HG03196 (cell line): ENCODE measurements around the gene HCN3.
"Not testable (repeated sequence)": the region's sequence is repeated elsewhere in the genome, so short reads cannot be mapped to it uniquely, and the experiment has no call there.

ENCODE experiments used
- ATAC-seq: cut with Tn5 transposase; IDR thresholded peaks from one replicate; pipeline ENCODE4 v1.9.1; 2021; ENCODE audit not compliant: unreplicated experiment

Gene HCN3

DNA sequence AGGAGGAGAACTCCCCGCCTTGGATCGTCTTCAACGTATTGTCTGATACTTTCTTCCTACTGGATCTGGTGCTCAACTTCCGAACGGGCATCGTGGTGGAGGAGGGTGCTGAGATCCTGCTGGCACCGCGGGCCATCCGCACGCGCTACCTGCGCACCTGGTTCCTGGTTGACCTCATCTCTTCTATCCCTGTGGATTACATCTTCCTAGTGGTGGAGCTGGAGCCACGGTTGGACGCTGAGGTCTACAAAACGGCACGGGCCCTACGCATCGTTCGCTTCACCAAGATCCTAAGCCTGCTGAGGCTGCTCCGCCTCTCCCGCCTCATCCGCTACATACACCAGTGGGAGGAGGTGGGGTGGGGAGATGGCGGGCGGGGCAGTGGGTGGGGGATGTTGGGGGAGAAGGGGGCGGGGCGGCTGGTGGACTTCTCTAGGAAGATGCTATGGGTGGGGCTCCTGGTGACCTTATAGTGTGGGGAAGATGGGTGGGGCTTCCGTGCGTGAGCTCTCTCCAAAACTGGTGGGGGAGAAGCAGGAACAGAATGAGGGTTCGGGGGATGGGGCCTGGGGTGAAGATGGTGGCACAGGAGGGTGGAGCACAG is 5.3 kb downstream of the HCN3 start:
- ATAC-seq, result no peak

- no peak for ATAC-seq
Observed at GRCh38 chr1:155284476-155284875, 7.2 kb downstream of the HCN3 start.

DNA sequence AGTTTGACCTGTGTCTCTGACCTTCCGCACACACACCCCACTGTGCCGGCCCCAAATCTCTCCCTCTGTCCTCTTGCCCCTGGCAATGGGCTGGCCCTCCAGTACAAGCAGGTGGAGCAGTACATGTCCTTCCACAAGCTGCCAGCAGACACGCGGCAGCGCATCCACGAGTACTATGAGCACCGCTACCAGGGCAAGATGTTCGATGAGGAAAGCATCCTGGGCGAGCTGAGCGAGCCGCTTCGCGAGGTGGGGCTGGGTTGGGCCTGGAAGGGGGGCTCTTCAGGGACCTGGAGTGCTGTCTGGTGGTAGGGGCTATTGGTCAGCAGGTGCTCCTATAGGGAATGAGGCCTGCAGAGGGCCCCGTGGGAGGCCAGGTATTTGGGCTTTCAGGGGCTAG is 7.8 kb downstream of the HCN3 start:
- no peak for ATAC-seq

DNA sequence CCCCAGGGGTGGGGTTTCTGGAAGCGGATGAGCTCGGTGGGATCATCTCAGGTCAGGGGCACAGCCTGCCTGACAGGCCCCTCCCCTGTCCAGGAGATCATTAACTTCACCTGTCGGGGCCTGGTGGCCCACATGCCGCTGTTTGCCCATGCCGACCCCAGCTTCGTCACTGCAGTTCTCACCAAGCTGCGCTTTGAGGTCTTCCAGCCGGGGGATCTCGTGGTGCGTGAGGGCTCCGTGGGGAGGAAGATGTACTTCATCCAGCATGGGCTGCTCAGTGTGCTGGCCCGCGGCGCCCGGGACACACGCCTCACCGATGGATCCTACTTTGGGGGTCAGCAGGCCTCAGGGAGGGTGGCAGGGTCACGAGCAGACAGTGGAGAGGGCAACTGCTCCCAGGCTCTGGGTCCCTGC is 8.4 kb downstream of the HCN3 start:
- ATAC-seq, result no peak

GRCh38 chr1:155286544-155286943 is 9.3 kb downstream of the HCN3 start:
- ATAC-seq, result no peak

- ATAC-seq, result no peak
Observed at GRCh38 chr1:155287987-155288543, 10.8 kb downstream of the HCN3 start.

- not testable (repeated sequence) for ATAC-seq
Observed at GRCh38 chr1:155291006-155291405, 13.7 kb downstream of the HCN3 start.

DNA sequence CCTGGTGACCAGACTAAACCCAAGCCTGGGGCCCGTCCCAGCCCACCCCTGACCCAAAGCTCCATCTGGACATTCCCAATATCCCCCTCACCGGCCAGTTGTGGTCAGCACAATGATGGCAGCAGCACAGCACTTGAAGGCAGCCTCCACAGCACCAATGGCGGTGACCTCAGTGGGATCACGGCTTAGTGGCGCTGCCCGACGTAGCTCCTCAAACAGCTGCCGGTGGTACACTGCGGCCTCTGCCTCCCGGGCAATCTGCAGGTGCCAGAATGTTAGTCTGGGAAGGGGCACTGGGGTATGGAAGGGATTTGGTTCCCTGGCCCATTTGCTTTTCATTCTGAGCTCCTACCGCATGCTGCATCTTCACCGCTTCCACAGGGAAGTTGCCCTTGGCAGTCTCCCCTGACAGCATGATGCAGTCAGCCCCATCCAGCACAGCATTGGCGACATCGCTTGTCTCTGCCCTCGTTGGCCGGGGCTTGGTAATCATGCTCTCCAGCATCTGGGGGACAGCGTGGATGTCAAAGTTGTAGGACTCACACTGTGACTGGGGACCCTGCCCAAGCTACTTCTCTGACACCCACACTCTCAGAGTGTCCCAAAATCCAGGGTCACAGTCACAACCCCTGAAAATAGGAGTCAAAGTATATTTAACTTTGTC is 16.0 kb downstream of the HCN3 start:
- ATAC-seq, result no peak

DNA sequence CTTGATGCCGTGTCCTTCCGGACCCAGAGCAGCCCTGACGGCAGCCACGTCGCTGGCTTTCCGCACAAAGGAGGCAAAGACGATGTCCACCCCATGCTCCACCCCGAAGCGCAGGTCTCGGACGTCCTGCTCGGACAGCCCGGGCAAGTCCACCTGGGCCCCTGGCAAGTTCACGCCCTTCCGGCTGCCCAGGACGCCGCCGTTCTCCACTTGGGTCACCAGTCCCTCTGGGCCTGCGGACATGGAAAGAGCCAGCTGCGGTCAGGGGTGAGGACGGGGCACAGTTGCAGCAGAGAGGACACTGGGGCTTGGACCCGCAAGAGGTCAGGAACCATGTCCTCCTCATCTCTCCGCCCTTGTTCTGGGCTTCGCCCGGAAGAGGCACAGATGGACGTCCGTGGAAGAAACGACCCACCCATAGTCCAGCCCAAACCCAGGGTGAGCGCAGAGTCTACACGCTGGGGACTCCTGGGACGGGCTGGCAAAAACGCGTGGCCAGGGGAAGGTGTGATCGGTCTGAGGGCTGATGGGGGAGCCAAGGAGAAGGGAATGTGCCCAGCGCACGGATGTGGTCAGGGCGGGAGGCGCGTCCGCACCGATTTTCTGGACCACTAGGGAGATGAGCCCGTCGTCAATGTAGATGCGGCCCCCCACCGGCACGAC is 17.4 kb downstream of the HCN3 start:
- ATAC-seq, result no peak

DNA sequence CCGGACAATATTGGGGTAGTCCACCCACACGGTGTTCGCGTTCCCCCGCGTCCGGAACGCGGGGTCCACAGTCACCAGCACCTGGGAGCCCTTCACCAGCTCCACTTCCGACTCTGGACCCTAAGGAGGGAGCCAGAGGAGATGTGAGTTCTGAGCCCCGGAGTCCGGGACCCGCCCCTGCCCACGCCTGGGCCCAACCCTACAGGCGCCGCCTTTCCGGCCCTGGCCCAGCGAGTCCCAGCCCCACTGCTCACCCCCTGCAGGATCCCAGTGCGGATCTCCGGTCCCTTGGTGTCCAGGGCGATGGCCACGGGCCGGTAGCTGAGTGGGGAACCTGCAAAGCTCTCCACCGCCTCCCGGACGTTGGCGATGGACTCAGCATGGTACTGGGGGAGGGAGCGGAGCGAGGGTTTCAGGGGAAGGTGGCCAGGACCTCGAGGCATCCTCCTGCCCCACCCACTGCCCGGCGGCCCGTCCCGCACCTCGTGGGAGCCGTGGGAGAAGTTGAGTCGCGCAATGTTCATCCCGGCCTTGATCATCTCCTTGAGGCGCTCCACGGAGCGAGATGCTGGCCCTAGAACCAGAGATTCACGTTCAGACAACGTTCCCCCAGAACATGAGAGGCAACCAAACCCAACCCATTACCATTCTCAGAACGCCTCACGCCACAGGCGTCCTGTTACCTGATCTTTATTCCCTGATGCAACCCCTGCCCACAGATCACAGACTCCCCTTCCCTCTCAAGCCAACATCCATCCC is 18.1 kb downstream of the HCN3 start:
- no peak for ATAC-seq

DNA sequence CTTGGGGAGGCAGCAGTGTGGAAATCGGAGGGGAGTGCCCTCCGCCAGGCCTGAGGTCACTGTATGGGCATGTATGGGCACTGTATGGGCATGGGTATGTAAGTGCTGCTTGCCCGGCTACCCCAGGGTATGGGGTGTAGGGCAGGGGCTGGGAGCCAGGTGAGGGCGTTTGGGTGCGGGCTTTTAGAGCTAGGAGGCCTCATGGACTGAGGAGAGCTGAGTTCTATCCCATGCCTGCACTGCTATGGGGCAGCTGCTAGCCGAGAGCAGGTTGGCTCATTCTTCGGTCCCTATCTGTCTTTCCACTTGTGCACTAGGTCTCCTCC is 18.6 kb downstream of the HCN3 start:
- no peak for ATAC-seq

DNA sequence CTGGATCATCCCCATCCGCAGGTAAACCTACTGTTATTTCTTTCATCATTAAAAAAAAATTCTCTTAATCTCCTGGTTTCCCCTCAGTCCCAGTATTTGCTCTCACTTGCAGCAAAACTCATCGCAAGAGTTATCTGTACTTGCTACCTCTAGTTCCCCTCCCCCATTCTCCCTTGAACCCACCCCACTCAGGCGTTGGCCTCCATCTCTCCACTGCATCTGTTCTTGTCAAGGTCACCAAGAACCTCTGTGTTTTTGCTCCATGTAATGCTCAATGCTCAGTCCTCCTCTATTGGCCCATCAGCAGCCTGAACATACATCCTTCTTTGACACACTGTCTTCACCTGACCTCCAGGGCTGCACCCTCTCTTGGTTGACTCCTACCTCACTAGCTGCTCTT is 19.4 kb downstream of the HCN3 start:
- no peak for ATAC-seq

GRCh38 chr1:155297384-155297783 is 20.1 kb downstream of the HCN3 start:
- ATAC-seq, result no peak

- no peak for ATAC-seq
Observed at GRCh38 chr1:155300024-155300423, 22.8 kb downstream of the HCN3 start.

GRCh38 chr1:155300553-155301329 is 23.5 kb downstream of the HCN3 start:
- ATAC-seq, result no peak

DNA sequence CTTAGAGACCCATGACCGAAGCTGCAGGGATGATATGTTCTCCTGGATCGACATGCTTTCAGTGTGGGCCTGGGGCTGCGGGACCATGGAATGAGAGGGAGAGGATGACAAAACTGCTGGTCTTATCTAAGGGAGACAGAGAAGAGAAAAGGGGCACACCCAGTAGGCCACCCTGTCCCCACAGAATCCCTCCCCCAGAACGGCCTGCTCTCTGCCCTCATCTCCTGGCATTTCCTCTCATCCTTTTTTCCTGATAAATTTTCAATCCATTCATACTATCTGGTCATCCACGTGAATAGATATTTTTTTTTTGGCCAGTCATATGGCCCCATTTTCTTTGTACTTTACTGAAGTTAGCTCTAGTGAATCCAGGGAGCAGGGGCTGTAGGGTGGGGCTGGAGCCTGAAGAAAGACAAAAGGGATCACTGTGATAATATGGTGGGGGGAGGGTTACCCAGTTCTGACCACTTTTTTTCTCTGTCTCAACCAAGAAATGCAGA is 24.1 kb downstream of the HCN3 start, which contains the start of gene PKLR:
TSS of gene PKLR (minus strand) at position 97 of the 500 bp plus-strand sequence. CDS start at position 54, 43 bp downstream.
- no peak for ATAC-seq

DNA sequence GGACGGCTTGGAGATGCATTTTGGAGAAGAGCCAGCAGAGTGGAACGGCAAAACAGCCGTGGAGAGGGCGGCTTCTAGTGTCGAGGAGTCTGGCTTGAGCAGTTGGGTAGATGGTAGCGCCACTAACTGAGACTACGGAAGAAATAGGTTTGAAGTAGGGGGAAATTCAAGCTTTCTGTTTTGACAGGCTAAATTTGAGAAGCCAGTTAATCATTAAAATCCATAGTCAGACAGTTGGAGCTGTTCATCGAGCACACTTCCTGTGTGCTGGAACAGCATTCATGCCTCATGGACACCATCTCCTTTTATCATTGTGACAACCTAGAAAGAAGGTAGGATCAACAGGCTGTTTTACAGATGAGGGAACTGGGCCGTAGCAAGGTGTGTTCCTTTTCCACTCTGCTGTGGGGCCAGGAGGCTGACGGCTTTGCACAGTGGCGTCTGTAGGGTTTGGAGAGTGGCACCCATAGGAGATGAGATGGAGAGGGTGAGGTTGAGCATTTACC is 27.3 kb downstream of the HCN3 start:
- ATAC-seq, result no peak

DNA sequence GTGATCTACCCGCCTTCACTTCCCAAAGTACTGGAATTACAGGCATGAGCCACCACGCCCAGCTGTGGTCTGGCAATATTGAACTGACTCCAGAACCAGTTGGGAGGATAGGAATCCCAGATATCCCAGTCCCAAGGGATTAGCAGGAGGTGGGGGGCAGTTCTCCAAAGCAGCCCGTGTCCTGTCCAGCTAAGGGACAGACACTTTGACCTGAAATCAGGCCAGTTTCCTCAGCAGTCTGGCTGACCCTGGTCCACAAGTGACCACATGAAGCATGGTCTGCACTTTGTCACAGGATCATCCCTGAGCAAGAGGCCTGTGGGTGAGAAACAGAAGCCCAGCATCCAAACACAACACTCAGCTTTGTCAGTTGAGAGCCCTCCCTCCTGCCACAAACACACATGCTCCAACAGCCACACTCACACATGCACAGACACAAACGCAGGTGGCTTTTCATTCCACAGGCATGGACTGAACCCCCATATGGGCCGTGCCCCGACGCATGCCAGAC is 28.7 kb downstream of the HCN3 start:
- no peak for ATAC-seq

GRCh38 chr1:155307247-155307740 is 30.0 kb downstream of the HCN3 start:
- no peak for ATAC-seq
